GM23338 (cell line): ENCODE measurements around the gene KDM4B. TPM values are rescaled to one million over a fixed set of nuclear protein-coding genes. Genes with fewer than 3 reads are reported as not detected.

Experiments used
- ATAC-seq: fragments of 200-7000 bp; cut with Tn5 transposase; 3 replicates; pipeline ENCODE4 v1.9.1; 2020
- DNase-seq: peaks from one replicate; pipeline ENCODE4 v3.0.0-alpha.2; 2015; ENCODE audit warnings: low spot score
- H2AFZ ChIP-seq: fragments of 200-600 bp; sonication (generic); 2 replicates; pipeline ENCODE4 v1.8.0; 2016; ENCODE audit warnings: antibody characterized with exemption, mild to moderate bottlenecking, moderate library complexity
- H3F3A ChIP-seq: fragments of 200-600 bp; sonication (generic); replicated peaks from 2 replicates; pipeline ENCODE4 v1.8.0; 2017; ENCODE audit warnings: antibody characterized with exemption, mixed run types, low read depth
- H3K27ac ChIP-seq: fragments of 200-600 bp; sonication (generic); 2 replicates; pipeline ENCODE4 v1.6.1; 2016; ENCODE audit warnings: low read depth
- H3K27me3 ChIP-seq: fragments of 200-600 bp; sonication (generic); 2 replicates; pipeline ENCODE4 v1.8.0; 2016; ENCODE audit warnings: mild to moderate bottlenecking, mixed run types, moderate library complexity; ENCODE audit not compliant: insufficient read depth
- H3K36me3 ChIP-seq: fragments of 200-600 bp; sonication (generic); 2 replicates; pipeline ENCODE4 v1.8.0; 2016; ENCODE audit warnings: mild to moderate bottlenecking; ENCODE audit not compliant: insufficient read depth
- H3K4me1 ChIP-seq: fragments of 200-600 bp; sonication (generic); 2 replicates; pipeline ENCODE4 v1.8.0; 2016; ENCODE audit warnings: mild to moderate bottlenecking, moderate library complexity; ENCODE audit not compliant: insufficient read depth
- H3K4me2 ChIP-seq: fragments of 200-600 bp; sonication (generic); 2 replicates; pipeline ENCODE4 v1.7.1; 2017; ENCODE audit warnings: mixed run types
- H3K4me3 ChIP-seq: fragments of 200-600 bp; sonication (generic); 2 replicates; pipeline ENCODE4 v1.6.1; 2016; ENCODE audit warnings: mixed run types
- H3K79me2 ChIP-seq: fragments of 200-600 bp; sonication (generic); replicated peaks from 2 replicates; pipeline ENCODE4 v1.8.0; 2017; ENCODE audit warnings: mild to moderate bottlenecking; ENCODE audit not compliant: insufficient read depth
- H3K9me2 ChIP-seq: fragments of 200-600 bp; sonication (generic); 2 replicates; pipeline ENCODE4 v1.8.0; 2017; ENCODE audit not compliant: insufficient read depth
- H4K20me1 ChIP-seq: fragments of 200-600 bp; sonication (generic); replicated peaks from 2 replicates; pipeline ENCODE4 v1.8.0; 2017; ENCODE audit warnings: mild to moderate bottlenecking; ENCODE audit not compliant: insufficient read depth
- H3K27ac Mint-ChIP-seq: 2 replicates; pipeline ENCODE4 v1.8.0; 2020; ENCODE audit warnings: inconsistent platforms, mild to moderate bottlenecking, moderate library complexity, mixed read lengths
- H3K27me3 Mint-ChIP-seq: 3 replicates; pipeline ENCODE4 v1.8.0; 2022; ENCODE audit warnings: low read depth, mild to moderate bottlenecking, moderate library complexity, mixed read lengths, inconsistent platforms; ENCODE audit not compliant: insufficient read depth, poor library complexity
- H3K36me3 Mint-ChIP-seq: 3 replicates; pipeline ENCODE4 v1.8.0; 2021; ENCODE audit warnings: low read depth, mild to moderate bottlenecking, inconsistent platforms, moderate library complexity, mixed read lengths
- H3K4me1 Mint-ChIP-seq: 3 replicates; pipeline ENCODE4 v1.8.0; 2020; ENCODE audit warnings: mild to moderate bottlenecking, inconsistent platforms, mixed read lengths
- H3K4me3 Mint-ChIP-seq: 3 replicates; pipeline ENCODE4 v1.8.0; 2021; ENCODE audit warnings: moderate library complexity, mild to moderate bottlenecking, inconsistent platforms, mixed read lengths
- H3K9me3 Mint-ChIP-seq: 3 replicates; pipeline ENCODE4 v1.8.0; 2020; ENCODE audit warnings: moderate library complexity, mild to moderate bottlenecking, inconsistent platforms, mixed read lengths
- EZH2phosphoT487 ChIP-seq: fragments of 200-600 bp; sonication (generic); IDR thresholded peaks from one replicate; pipeline ENCODE4 v1.8.1; 2018; ENCODE audit warnings: antibody characterized with exemption; ENCODE audit not compliant: unreplicated experiment
- ZNF331 ChIP-seq: fragments of 250-450 bp; sonication (Bioruptor Pico); IDR thresholded peaks from 2 replicates; pipeline ENCODE4 v1.5.0; 2020; ENCODE audit warnings: low read depth, mild to moderate bottlenecking, moderate library complexity
- ZNF462 ChIP-seq: fragments of 250-450 bp; sonication (Bioruptor Pico); IDR thresholded peaks from 2 replicates; pipeline ENCODE4 v1.5.0; 2020; ENCODE audit warnings: mild to moderate bottlenecking, moderate library complexity
- polyA plus RNA-seq: library from polyadenylated mRNA; unstranded; fragments of >200 nt; fragmentation: Nextera tagmentation; extraction: Ambion mirVana; gene quantifications from 2 replicates; pipeline ENCODE4 v1.2.1, GENCODE V29; 2016
- total RNA-seq: library from RNA; depleted of rRNA; stranded (reverse); fragments of >200 nt; shearing (Covaris generic); gene quantifications from 2 replicates; pipeline ENCODE4 v1.2.3, GENCODE V29; 2014

Gene KDM4B
- total and polyA plus RNA-seq, 2 experiments from 2014 or later: 9.1 to 27.6 TPM

- TF ChIP-seq ZNF331 (CRISPR knock-in tag): no peak
These were observed 216.0 kb downstream of the KDM4B start (continued) for GRCh38 chr19:5184930-5185329.

GRCh38 chr19:5186293-5187050 lies 217.6 kb downstream of the KDM4B start:
- peaks cover 12% of the 10 kb centered on the region for H3K27me3 Mint-ChIP-seq
- no peak for ATAC-seq
- no peaks in the 10 kb centered on the region for H3K36me3 Mint-ChIP-seq

More at GRCh38 chr19:5186293-5187050, 217.6 kb downstream of the KDM4B start:
- Histone ChIP-seq H3F3A (0 out of 2 replicates have a peak, but pooled peaks cover 2% of the 10 kb centered on the region), H3K79me2 (no peaks in the 10 kb centered on the region), H3K9me2 (no peaks in the 10 kb centered on the region), H4K20me1 (no peaks in the 10 kb centered on the region), H3K4me1 (no peaks in the 10 kb centered on the region), H3K36me3 (no peaks in the 10 kb centered on the region), H3K4me3 (no peak overlapping the region), H3K27me3 (no peaks in the 10 kb centered on the region), H2AFZ (no peak overlapping the region), H3K4me2 (no peak overlapping the region), H3K27ac (no peak overlapping the region)
- no peak for DNase-seq
- Mint-ChIP-seq H3K9me3 (peaks cover 7% of the 10 kb centered on the region; the same call in 2 of the 3 replicates), H3K27ac (no peak overlapping the region), H3K4me3 (no peak overlapping the region), H3K4me1 (0 out of 3 replicates have a peak, but pooled peaks cover 2% of the 10 kb centered on the region)
- TF ChIP-seq EZH2phosphoT487 (no peak), ZNF462 (CRISPR knock-in tag) (no peak)
